ENCODE measurements around the gene TLR8. TPM values are rescaled to one million over a fixed set of nuclear protein-coding genes. Genes with fewer than 3 reads are reported as not detected.

TLR8 gene
- total RNA-seq, 1 donor from 2014 or later: 0.25 TPM

DNA sequence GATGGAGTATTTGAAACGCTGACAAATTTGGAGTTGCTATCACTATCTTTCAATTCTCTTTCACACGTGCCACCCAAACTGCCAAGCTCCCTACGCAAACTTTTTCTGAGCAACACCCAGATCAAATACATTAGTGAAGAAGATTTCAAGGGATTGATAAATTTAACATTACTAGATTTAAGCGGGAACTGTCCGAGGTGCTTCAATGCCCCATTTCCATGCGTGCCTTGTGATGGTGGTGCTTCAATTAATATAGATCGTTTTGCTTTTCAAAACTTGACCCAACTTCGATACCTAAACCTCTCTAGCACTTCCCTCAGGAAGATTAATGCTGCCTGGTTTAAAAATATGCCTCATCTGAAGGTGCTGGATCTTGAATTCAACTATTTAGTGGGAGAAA lies 13.2 kb downstream of the TLR8 start:
- no peak for TF ChIP-seq POLR2A (IDR thresholded peaks at IDR 0.05)
- TF ChIP-seq, protein P1, sequence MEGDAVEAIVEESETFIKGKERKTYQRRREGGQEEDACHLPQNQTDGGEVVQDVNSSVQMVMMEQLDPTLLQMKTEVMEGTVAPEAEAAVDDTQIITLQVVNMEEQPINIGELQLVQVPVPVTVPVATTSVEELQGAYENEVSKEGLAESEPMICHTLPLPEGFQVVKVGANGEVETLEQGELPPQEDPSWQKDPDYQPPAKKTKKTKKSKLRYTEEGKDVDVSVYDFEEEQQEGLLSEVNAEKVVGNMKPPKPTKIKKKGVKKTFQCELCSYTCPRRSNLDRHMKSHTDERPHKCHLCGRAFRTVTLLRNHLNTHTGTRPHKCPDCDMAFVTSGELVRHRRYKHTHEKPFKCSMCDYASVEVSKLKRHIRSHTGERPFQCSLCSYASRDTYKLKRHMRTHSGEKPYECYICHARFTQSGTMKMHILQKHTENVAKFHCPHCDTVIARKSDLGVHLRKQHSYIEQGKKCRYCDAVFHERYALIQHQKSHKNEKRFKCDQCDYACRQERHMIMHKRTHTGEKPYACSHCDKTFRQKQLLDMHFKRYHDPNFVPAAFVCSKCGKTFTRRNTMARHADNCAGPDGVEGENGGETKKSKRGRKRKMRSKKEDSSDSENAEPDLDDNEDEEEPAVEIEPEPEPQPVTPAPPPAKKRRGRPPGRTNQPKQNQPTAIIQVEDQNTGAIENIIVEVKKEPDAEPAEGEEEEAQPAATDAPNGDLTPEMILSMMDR (IDR thresholded peaks at IDR 0.05): no peak
- TF ChIP-seq POLR2AphosphoS5 (IDR thresholded peaks at IDR 0.05; ENCODE audit: insufficient read depth in 1 of 2, low read depth in 1 of 2): no peak
- Histone ChIP-seq H3K9me3 (no peaks in the 10 kb centered on the region), H3K4me1 (no peaks in the 10 kb centered on the region), H3K36me3 (no peaks in the 10 kb centered on the region), H3K27ac (no peak overlapping the region), H3K4me3 (no peak overlapping the region), H3K27me3 (no peaks in the 10 kb centered on the region)
- DNase-seq (ENCODE audit: extremely low spot score in 2 of 2): no peak
- intact Hi-C loops (cut with DNase I): no loop called here

DNA sequence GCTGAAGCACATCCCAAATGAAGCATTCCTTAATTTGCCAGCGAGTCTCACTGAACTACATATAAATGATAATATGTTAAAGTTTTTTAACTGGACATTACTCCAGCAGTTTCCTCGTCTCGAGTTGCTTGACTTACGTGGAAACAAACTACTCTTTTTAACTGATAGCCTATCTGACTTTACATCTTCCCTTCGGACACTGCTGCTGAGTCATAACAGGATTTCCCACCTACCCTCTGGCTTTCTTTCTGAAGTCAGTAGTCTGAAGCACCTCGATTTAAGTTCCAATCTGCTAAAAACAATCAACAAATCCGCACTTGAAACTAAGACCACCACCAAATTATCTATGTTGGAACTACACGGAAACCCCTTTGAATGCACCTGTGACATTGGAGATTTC lies 14.6 kb downstream of the TLR8 start:
- intact Hi-C loops (cut with DNase I): no loop called here
- H3K27me3 ChIP-seq: no peaks in the 10 kb centered on the region
- H3K27ac ChIP-seq: no peak overlapping the region
- DNase-seq (ENCODE audit: extremely low spot score in 2 of 2): no peak
- H3K36me3 ChIP-seq: no peaks in the 10 kb centered on the region
- H3K9me3 ChIP-seq: no peaks in the 10 kb centered on the region
- no peaks in the 10 kb centered on the region for H3K4me1 ChIP-seq
- TF ChIP-seq POLR2AphosphoS5 (IDR thresholded peaks at IDR 0.05; ENCODE audit: insufficient read depth in 1 of 2, low read depth in 1 of 2) (no peak), POLR2A (IDR thresholded peaks at IDR 0.05) (no peak)
- TF ChIP-seq, protein P1 (IDR thresholded peaks at IDR 0.05): no peak
- H3K4me3 ChIP-seq: no peak overlapping the region

DNA sequence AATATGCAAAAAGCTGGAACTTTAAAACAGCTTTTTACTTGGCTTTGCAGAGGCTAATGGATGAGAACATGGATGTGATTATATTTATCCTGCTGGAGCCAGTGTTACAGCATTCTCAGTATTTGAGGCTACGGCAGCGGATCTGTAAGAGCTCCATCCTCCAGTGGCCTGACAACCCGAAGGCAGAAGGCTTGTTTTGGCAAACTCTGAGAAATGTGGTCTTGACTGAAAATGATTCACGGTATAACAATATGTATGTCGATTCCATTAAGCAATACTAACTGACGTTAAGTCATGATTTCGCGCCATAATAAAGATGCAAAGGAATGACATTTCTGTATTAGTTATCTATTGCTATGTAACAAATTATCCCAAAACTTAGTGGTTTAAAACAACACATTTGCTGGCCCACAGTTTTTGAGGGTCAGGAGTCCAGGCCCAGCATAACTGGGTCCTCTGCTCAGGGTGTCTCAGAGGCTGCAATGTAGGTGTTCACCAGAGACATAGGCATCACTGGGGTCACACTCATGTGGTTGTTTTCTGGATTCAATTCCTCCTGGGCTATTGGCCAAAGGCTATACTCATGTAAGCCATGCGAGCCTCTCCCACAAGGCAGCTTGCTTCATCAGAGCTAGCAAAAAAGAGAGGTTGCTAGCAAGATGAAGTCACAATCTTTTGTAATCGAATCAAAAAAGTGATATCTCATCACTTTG lies 15.6 kb downstream of the TLR8 start:
- TF ChIP-seq, protein P1 (IDR thresholded peaks at IDR 0.05): no peak
- no peak for TF ChIP-seq POLR2A (IDR thresholded peaks at IDR 0.05)
- TF ChIP-seq POLR2AphosphoS5 (IDR thresholded peaks at IDR 0.05; ENCODE audit: insufficient read depth in 1 of 2, low read depth in 1 of 2): no peak

DNA sequence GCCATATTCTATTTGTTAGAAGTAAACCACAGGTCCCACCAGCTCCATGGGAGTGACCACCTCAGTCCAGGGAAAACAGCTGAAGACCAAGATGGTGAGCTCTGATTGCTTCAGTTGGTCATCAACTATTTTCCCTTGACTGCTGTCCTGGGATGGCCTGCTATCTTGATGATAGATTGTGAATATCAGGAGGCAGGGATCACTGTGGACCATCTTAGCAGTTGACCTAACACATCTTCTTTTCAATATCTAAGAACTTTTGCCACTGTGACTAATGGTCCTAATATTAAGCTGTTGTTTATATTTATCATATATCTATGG lies 16.1 kb downstream of the TLR8 start:
- TF ChIP-seq, protein P1 (IDR thresholded peaks at IDR 0.05): no peak
- TF ChIP-seq POLR2A (IDR thresholded peaks at IDR 0.05) (no peak), POLR2AphosphoS5 (IDR thresholded peaks at IDR 0.05; ENCODE audit: insufficient read depth in 1 of 2, low read depth in 1 of 2) (no peak)
- no peak for DNase-seq (ENCODE audit: extremely low spot score in 2 of 2)
- Histone ChIP-seq H3K9me3 (no peaks in the 10 kb centered on the region), H3K27ac (no peak overlapping the region), H3K4me3 (no peak overlapping the region), H3K27me3 (no peaks in the 10 kb centered on the region), H3K4me1 (no peaks in the 10 kb centered on the region), H3K36me3 (no peaks in the 10 kb centered on the region)
- intact Hi-C loops (cut with DNase I): no loop called here

More for the DNA sequence above, 15.6 kb downstream of the TLR8 start:
- no peak overlapping the region for H3K4me3 ChIP-seq
- no peak overlapping the region for H3K27ac ChIP-seq
- intact Hi-C loops (cut with DNase I): no loop called here
- H3K9me3 ChIP-seq: no peaks in the 10 kb centered on the region
- H3K27me3 ChIP-seq: no peaks in the 10 kb centered on the region
- H3K4me1 ChIP-seq: no peaks in the 10 kb centered on the region
- no peaks in the 10 kb centered on the region for H3K36me3 ChIP-seq
- DNase-seq (ENCODE audit: extremely low spot score in 2 of 2): no peak

DNA sequence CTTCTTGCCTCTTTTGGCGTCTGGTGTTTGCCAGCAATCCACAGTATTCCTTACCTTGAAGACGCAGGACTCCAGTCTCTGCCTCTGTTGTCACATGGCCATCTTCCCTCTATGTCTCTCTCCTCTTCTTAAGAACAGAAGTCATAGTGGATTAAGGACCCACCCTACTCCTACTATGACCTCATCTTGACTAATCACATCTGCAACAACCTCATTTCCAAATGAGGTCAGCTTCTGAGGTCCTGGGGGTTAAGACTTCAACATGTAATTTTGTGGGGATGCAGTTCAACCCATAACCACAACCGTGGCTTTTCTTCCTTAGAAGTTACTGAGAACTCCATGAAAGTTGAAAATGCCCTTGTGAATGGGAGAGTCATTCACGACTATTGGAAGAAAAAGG lies 23.3 kb downstream of the TLR8 start:
- H3K27me3 ChIP-seq: no peaks in the 10 kb centered on the region
- H3K4me1 ChIP-seq: no peaks in the 10 kb centered on the region
- H3K4me3 ChIP-seq: no peak overlapping the region
- no peaks in the 10 kb centered on the region for H3K9me3 ChIP-seq
- TF ChIP-seq POLR2AphosphoS5 (IDR thresholded peaks at IDR 0.05; ENCODE audit: insufficient read depth in 1 of 2, low read depth in 1 of 2): no peak
- TF ChIP-seq, protein P1 (IDR thresholded peaks at IDR 0.05): no peak
- no peak for TF ChIP-seq POLR2A (IDR thresholded peaks at IDR 0.05)
- DNase-seq (ENCODE audit: extremely low spot score in 2 of 2): no peak
- intact Hi-C loops (cut with DNase I): no loop called here
- no peak overlapping the region for H3K27ac ChIP-seq
- no peaks in the 10 kb centered on the region for H3K36me3 ChIP-seq
